GM12865 (cell line): ENCODE measurements around the gene TNFAIP8L2.
A peak's percentile ranks its signal among the peaks of the same experiment; 100 is the strongest.

ENCODE experiments used
- DNase-seq: peaks from one replicate; pipeline ENCODE4 v3.0.0; 2010; ENCODE audit warnings: low read depth
- H3K4me3 ChIP-seq: 2 replicates; pipeline ENCODE4 v1.5.1; 2011; ENCODE audit warnings: mild to moderate bottlenecking, low read depth, low read length, control low read depth
- CTCF ChIP-seq: IDR thresholded peaks from 2 replicates; pipeline ENCODE4 v1.5.1; 2011; ENCODE audit warnings: low read length, control low read depth, low read depth, inconsistent platforms; ENCODE audit not compliant: insufficient read depth; ENCODE audit errors: missing control alignments

TNFAIP8L2 gene

DNA sequence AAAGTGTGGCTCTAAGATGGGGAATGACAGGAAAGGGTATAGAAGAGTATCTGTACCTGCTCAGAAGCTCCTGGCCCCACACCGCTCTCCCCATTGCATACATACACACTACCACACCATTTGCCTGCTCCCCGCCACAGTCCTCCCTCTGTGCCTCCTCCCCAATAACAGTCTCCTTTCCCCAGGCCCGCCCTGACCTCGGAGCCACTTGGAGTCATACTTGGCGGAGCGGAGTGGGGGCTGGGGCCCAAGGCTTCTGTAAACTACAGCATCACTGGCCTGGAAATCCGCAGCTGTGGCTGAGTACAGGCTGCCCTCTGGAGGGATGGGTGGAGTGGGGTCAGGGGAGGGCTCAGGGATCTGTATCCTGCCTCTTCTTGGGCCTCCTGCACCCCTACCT, 18.7 kb upstream of the TNFAIP8L2 start:
- no peak for TF ChIP-seq CTCF
- H3K4me3 ChIP-seq: no peak overlapping the region
- DNase-seq: no peak

DNA sequence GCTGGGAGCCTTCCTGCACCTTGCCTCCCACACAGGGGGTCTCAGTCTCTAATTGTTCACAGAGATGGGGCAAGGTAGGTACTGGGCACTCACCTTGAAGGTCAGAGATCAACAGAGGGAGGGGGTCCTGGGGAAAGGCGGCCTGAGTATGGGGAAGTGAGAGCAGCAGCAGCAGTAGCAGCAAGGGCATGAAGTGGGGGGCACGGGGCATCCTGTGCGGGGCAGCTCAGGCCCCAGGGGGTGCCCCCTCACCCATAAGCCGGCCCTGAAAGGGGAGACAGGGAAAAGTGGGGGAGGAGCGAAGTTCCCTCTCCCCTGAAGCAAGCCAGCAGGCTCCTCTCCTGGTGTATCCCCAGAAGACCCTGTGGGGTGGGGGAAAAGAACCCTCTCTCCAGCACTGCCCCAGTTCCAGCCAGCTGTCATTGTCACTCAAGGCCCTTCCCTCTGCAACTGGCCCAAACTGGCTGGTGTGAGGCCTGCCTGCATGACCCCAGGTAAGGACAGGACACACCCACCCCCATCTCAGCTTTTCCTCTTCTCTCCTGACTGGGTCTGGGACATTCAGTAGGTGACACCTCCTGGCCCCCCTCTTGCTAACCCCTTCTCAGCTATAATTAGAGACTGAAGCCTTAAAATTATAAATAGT, 13.9 kb upstream of the TNFAIP8L2 start:
- H3K4me3 ChIP-seq: no peak overlapping the region
- no peak for DNase-seq
- TF ChIP-seq CTCF: no peak

- TF ChIP-seq CTCF: no peak
- H3K4me3 ChIP-seq: no peak overlapping the region
- no peak for DNase-seq
Observed at GRCh38 chr1:151143057-151143435, 13.4 kb upstream of the TNFAIP8L2 start.

DNA sequence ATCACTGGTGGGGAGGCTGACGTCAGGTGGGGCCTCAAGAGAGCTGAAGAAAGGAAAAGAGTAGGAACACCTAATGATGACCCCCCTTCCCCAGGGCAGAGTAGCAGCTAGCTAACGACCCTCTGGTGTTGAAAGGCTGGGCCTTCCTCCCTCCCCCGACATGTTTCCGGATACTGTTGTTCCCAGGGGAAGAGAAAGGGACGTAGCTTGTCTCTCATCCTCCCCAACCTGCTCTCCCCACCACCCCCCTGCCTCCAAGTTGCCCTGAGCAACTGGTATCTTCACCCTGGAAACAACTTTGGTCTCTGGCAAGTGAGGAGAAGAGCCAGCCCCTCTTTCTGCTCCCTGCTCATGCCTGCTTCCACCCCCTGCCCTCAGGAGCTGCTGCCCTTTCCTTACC, 12.5 kb upstream of the TNFAIP8L2 start:
- H3K4me3 ChIP-seq: no peak overlapping the region
- no peak for TF ChIP-seq CTCF
- DNase-seq: no peak

GRCh38 chr1:151144474-151145303, 11.8 kb upstream of the TNFAIP8L2 start:
- no peak overlapping the region for H3K4me3 ChIP-seq
- TF ChIP-seq CTCF: no peak
- DNase-seq: no peak

DNA sequence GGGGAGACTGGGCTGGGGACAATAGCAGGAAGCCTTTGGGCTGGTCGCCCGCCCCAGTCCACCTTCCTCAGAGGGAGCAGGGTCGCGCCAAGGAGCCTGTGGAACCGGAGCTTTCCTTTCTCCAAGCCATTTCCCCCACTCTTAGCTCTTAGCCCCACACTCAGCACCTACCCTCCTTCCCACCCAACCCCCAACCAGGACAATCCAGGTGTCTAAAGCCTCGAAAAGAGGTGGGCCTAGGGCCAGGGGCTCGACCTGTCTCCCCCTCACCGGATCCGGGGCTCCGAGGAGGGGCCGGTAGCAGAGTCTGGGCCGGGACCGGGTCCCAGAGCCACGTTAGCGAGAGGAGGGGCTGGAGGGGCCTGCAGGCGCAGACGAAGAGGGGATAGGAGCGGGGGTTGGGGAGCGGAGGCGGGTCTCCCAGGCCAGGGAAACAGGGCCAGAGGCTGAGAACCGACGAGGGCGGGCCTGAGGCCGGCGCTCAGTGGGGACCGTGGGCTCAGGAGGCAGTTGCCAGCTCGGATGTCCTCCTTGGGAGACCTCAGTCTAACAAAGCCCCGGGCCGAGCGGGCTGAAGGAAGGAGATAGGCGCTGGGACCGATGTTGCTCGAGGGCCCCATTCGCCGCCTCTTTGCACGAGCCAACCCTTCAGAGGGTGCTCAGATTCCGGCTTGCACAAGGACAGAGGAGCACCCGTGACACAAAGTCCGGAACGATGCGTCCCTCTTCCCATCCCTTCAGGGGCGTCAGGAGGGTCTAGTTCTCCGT, 11.0 kb upstream of the TNFAIP8L2 start:
- DNase-seq: no peak
- H3K4me3 ChIP-seq: peak overlapping the region; percentile 55; the same call in 1 of the 2 replicates

More for the DNA sequence above, 11.0 kb upstream of the TNFAIP8L2 start:
- no peak for TF ChIP-seq CTCF
